AG04450 (cell line): ENCODE measurements around the gene CCR5. TPM values are rescaled to one million over a fixed set of nuclear protein-coding genes. Genes with fewer than 3 reads are reported as not detected.

ENCODE experiments used
- CTCF ChIA-PET: fragments of 300-600, 350-600 bp; formaldehyde crosslinking; extraction: SDS; loops from one replicate; lab custom pipeline; 2022; ENCODE audit warnings: antibody characterized with exemption, inconsistent platforms; lab: Charles Lee
- POLR2A ChIA-PET: fragments of 350-600 bp; formaldehyde crosslinking; extraction: SDS; loops from one replicate; lab custom pipeline; 2021; ENCODE audit warnings: antibody characterized with exemption, inconsistent platforms; lab: Yijun Ruan, JAX
- DNase-seq: peaks from one replicate; pipeline ENCODE4 v3.0.0-alpha.2; 2011; ENCODE audit warnings: low read depth, low spot score
- H3K27ac ChIP-seq: one replicate; pipeline ENCODE4 v1.5.1; 2012; ENCODE audit warnings: low read depth, low read length, control low read depth
- H3K27me3 ChIP-seq: one replicate; pipeline ENCODE4 v1.6.0; 2012; ENCODE audit warnings: low read length; ENCODE audit not compliant: control insufficient read depth, insufficient read depth
- H3K4me3 ChIP-seq: 2 replicates; pipeline ENCODE4 v1.5.1; 2011; ENCODE audit warnings: mild to moderate bottlenecking, low read depth, low read length, control low read depth
- H3K9me3 ChIP-seq: 2 replicates; pipeline ENCODE4 v1.5.1; 2012; ENCODE audit warnings: low read length; ENCODE audit not compliant: control insufficient read depth, insufficient read depth
- CTCF ChIP-seq: IDR thresholded peaks from 2 replicates; pipeline ENCODE4 v1.5.1; 2011; ENCODE audit warnings: low read depth, low read length, control low read depth, inconsistent platforms
- polyA plus RNA-seq: library from polyadenylated mRNA; depleted of rRNA; stranded (reverse); fragments of >200 nt; gene quantifications from 2 replicates; pipeline ENCODE4 v1.2.3, GENCODE V29; 2011

CCR5 gene
- polyA plus RNA-seq, 1 experiment: not detected

- no peak overlapping the region for H3K4me3 ChIP-seq
- POLR2A ChIA-PET: no interaction called here
- no peak for DNase-seq
- no peaks in the 10 kb centered on the region for H3K9me3 ChIP-seq
- no peak overlapping the region for H3K27ac ChIP-seq
- no peak for TF ChIP-seq CTCF
- H3K27me3 ChIP-seq: peaks cover 24% of the 10 kb centered on the region
- CTCF ChIA-PET: interaction anchor here (0.8 to 3.5 kb wide), 6 partner anchors 284 to 433 kb away, joined by 3 to 20 read pairs (median 4); no protein-coding TSS in a partner anchor
Measured at GRCh38 chr3:46371519-46372340, 984 bp downstream of the CCR5 start.

DNA sequence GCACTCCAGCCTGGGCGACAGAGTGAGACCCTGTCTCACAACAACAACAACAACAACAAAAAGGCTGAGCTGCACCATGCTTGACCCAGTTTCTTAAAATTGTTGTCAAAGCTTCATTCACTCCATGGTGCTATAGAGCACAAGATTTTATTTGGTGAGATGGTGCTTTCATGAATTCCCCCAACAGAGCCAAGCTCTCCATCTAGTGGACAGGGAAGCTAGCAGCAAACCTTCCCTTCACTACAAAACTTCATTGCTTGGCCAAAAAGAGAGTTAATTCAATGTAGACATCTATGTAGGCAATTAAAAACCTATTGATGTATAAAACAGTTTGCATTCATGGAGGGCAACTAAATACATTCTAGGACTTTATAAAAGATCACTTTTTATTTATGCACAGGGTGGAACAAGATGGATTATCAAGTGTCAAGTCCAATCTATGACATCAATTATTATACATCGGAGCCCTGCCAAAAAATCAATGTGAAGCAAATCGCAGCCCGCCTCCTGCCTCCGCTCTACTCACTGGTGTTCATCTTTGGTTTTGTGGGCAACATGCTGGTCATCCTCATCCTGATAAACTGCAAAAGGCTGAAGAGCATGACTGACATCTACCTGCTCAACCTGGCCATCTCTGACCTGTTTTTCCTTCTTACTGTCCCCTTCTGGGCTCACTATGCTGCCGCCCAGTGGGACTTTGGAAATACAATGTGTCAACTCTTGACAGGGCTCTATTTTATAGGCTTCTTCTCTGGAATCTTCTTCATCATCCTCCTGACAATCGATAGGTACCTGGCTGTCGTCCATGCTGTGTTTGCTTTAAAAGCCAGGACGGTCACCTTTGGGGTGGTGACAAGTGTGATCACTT is 2.0 kb downstream of the CCR5 start:
- no peak for DNase-seq
- Histone ChIP-seq H3K27ac (no peak overlapping the region), H3K27me3 (peaks cover 22% of the 10 kb centered on the region), H3K9me3 (no peaks in the 10 kb centered on the region), H3K4me3 (no peak overlapping the region)
- ChIA-PET CTCF (interaction anchor here (0.8 to 3.5 kb wide), 6 partner anchors 285 to 434 kb away, joined by 3 to 20 read pairs (median 4); no protein-coding TSS in a partner anchor), POLR2A (no interaction called here)
- TF ChIP-seq CTCF: peak; percentile 64

DNA sequence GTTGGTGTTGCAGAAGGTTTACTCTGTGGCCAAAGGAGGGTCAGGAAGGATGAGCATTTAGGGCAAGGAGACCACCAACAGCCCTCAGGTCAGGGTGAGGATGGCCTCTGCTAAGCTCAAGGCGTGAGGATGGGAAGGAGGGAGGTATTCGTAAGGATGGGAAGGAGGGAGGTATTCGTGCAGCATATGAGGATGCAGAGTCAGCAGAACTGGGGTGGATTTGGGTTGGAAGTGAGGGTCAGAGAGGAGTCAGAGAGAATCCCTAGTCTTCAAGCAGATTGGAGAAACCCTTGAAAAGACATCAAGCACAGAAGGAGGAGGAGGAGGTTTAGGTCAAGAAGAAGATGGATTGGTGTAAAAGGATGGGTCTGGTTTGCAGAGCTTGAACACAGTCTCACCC is 4.0 kb downstream of the CCR5 start:
- Histone ChIP-seq H3K27me3 (peaks cover 14% of the 10 kb centered on the region), H3K27ac (no peak overlapping the region), H3K4me3 (no peak overlapping the region), H3K9me3 (no peaks in the 10 kb centered on the region)
- TF ChIP-seq CTCF: no peak
- ChIA-PET CTCF (interaction anchor here (0.9 kb wide), 1 partner anchor 296 kb away, joined by 4 read pairs; no protein-coding TSS in a partner anchor), POLR2A (no interaction called here)
- no peak for DNase-seq

- ChIA-PET POLR2A (no interaction called here), CTCF (interaction anchor here (0.9 kb wide), 1 partner anchor 296 kb away, joined by 4 read pairs; no protein-coding TSS in a partner anchor)
- peaks cover 14% of the 10 kb centered on the region for H3K27me3 ChIP-seq
Measured at GRCh38 chr3:46375218-46375617, 4.5 kb downstream of the CCR5 start.

More at GRCh38 chr3:46375218-46375617, 4.5 kb downstream of the CCR5 start:
- no peaks in the 10 kb centered on the region for H3K9me3 ChIP-seq
- no peak for DNase-seq
- no peak overlapping the region for H3K4me3 ChIP-seq
- TF ChIP-seq CTCF: no peak
- H3K27ac ChIP-seq: no peak overlapping the region
